Subcutaneous adipose tissue (tissue), 4 donors: ENCODE measurements around the gene CYP24A1. TPM values are rescaled to one million over a fixed set of nuclear protein-coding genes. Genes with fewer than 3 reads are reported as not detected.

Source experiments
- total RNA-seq, 4 donors: library from RNA; depleted of rRNA; stranded (reverse); fragments of >200 nt; gene quantifications; one replicate each; pipeline ENCODE4 v1.1.0, GENCODE V29; 2016
- TF ChIP-seq, protein P1 (sequence below): fragments of 450-650 bp; IDR thresholded peaks from one replicate; pipeline ENCODE4 v1.5.1; 2016; ENCODE audit warnings: low read depth, mild to moderate bottlenecking, control low read depth, antibody characterized with exemption, moderate library complexity

Gene CYP24A1
- total RNA-seq, result not detected

DNA sequence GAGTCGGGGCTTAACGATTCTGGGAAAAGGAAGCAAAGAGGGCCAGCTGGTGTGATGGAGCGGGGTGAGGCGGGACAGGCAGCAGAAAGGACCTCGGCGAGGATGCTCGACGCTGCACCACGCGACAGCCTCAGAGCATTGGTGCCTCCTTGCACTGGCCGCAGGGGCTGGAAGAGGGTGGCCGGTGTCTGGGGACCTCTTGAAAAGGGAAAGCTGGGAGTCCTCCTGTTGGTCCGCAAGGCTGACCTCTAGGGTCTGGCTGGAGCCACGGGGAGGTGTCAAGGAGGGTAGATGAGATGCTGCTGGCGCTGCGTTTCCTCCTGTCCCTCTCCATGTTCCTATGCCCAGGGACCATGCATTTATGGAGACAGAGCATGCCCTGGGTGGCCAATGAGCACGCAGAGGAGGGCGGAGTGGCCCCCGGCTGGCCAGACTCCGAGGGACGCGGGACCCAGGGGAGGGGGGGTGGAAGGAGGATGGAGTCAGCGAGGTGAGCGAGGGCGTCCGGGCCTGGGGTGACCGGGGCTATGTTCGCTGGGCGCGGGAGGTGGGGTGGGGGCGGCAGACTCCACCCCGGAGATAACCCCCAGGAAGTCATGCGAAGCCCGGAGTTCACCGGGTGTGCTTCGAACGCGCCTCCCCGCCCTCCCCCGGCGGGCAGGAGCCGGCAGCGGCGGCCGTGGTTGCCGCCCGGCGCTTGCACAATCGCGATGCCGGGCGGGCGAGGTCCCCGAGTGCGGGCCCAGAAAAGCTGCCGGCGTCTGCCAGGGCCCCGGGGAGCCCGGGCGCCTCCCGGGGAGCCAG is at the start of gene CYP24A1:
TSS of gene CYP24A1 (minus strand) at position 334 of the 804 bp plus-strand sequence. CDS start 407 bp downstream, outside the sequence.
- TF ChIP-seq, protein P1, sequence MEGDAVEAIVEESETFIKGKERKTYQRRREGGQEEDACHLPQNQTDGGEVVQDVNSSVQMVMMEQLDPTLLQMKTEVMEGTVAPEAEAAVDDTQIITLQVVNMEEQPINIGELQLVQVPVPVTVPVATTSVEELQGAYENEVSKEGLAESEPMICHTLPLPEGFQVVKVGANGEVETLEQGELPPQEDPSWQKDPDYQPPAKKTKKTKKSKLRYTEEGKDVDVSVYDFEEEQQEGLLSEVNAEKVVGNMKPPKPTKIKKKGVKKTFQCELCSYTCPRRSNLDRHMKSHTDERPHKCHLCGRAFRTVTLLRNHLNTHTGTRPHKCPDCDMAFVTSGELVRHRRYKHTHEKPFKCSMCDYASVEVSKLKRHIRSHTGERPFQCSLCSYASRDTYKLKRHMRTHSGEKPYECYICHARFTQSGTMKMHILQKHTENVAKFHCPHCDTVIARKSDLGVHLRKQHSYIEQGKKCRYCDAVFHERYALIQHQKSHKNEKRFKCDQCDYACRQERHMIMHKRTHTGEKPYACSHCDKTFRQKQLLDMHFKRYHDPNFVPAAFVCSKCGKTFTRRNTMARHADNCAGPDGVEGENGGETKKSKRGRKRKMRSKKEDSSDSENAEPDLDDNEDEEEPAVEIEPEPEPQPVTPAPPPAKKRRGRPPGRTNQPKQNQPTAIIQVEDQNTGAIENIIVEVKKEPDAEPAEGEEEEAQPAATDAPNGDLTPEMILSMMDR, result no peak

DNA sequence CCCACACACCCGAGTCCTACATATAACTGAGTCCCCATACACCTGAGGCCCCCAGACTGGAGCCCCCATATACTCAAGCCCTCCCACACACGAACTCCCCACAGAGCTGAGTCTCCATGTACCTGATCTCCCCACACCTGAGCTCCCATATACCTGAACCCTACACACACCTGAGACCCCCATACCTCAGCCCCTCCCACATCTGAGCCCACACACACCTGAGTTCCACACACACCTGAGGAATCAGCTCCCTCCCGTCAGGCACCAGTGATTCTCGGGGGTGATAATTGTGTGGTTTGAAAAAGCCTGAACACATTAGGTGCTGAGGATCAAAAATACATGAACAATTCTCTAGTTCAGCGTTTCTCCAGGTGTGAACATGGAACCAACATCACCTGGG is 49.5 kb upstream of the CYP24A1 start:
- TF ChIP-seq, protein P1, result no peak

DNA sequence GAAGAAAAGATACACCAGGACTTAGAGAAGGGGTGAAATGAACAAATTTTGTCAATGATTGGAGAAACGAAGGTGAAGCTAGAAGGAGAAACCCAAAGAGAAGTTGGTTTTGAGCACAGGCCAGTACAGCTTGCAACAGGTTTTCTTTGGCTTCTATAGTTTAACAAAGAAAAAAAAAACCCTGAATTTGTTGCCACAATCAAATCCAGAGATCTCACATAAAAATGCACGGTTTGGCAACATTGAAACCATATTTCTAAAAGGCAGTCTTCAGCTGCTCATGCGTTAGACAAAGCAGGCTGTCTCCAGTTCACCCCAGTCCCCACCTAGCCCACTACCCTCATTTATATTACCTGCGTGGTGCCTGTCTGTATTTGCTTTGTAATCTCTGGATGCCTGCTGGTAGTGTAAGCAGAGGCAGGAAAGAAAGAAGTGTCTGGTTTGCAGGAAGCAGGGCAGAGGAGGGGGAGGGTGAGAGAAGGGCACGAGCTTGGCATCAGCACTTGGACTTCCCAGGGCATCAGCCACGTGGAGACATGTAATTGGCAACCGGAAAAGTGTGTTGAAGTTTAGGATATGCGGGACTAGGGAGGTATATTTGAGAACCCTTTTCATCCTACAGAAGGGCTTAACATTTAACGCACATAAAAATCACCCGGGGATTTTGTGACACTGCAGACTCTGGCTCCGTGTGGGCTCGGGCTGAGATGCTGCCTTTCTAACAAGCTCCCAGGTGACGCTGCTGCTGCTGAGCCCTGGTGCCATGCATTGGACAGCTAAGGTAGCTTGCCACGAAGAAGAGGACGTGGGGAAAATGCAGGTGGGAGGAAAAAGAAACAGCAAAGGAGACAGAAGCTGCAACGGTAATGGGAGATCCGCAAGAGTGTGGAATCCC is 48.5 kb upstream of the CYP24A1 start:
- TF ChIP-seq, protein P1, result no peak

DNA sequence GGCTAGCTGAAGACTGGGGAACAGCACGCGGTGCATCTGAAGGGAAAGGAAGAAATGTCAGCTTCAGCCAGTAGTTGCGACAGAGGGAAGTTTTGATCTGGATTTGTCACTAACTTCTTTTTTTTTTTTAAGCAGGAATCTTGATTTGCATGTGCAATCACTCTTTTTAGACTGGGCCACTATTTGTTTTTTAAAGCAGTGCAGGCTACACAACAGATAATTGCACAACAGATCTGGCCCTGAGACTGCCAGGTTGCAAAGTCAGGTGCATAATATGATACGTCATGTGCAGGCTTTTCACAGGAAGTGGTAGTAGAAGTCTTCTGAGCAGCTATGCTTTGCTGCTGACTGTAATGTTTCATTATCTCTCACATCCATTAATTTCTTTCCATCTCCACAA is 47.6 kb upstream of the CYP24A1 start:
- TF ChIP-seq, protein P1, result no peak

DNA sequence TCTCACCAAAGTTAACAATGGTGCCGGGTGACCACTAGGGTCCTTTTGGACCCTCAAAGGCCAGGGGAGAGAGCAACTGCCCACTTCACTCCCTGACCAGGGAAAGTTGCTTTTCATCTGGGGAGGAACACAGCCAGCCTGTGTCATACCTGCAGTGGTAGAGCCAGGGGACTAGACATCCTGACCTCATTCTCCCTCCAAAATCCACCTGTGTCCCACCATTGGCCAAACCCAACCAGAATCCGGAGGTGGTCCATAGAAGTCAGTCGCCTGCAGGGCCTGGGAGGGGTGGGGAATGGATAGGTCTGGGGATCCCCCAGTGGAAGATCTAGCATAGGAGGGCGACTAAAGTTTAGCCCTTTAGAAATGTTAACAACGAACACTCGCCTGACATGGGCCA is 46.9 kb upstream of the CYP24A1 start:
- TF ChIP-seq, protein P1, result no peak

DNA sequence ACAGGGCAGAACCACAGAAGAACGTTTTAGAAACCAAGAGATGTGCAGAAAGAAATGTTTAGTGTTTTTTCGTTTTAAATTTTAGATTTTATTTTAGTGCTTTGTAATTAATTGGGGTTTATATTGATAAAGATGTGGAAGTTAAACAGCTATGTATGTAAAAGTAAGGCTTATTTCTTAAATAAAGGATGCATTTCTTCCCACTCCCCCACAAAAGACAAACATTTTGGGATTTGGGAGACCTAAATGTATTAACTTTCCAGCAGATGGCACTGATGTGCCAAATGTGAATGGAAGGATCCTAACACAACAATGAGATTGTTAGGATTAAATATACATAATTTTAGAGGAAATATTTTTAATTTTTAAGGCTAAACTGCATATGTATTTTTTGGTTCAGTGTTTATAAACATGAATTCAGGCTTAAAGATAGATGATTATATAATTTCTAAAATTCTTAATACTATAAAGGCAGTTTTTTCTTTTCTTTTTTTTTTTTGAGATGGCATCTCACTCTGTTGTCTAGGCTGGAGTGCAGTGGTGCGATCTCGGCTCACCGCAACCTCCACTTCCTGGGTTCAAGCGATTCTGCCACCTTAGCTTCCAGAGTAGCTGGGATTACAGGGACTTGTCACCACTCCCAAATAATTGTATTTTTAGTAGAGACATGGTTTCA is 46.1 kb upstream of the CYP24A1 start:
- TF ChIP-seq, protein P1, result no peak
